HEK293T (cell line): Measurements from ENCODE around the gene BMF.
"Not testable (repeated sequence)": the region's sequence is repeated elsewhere in the genome, so short reads cannot be mapped to it uniquely, and the experiment has no call there.

Experiments used
- CTCF ChIA-PET: fragments of 350-600 bp; formaldehyde crosslinking; extraction: SDS; loops from one replicate; lab custom pipeline; 2021; ENCODE audit warnings: antibody characterized with exemption, inconsistent platforms; lab: Yijun Ruan, JAX
- POLR2A ChIA-PET: fragments of 350-600 bp; formaldehyde crosslinking; extraction: SDS; loops from one replicate; lab custom pipeline; 2020; ENCODE audit warnings: antibody characterized with exemption, inconsistent platforms; lab: Yijun Ruan, JAX
- DNase-seq: peaks from one replicate; pipeline ENCODE4 v3.0.0; 2012; ENCODE audit warnings: mixed read lengths; ENCODE audit errors: extremely low spot score
- ARNT ChIP-seq: fragments of 450-650 bp; IDR thresholded peaks from 2 replicates; pipeline ENCODE4 v1.6.1; 2017; ENCODE audit warnings: mild to moderate bottlenecking
- BHLHE40 ChIP-seq: fragments of 450-650 bp; IDR thresholded peaks from 2 replicates; pipeline ENCODE4 v1.6.1; 2016; ENCODE audit warnings: mild to moderate bottlenecking, moderate library complexity, borderline replicate concordance
- CTBP1 ChIP-seq: fragments of 450-650 bp; IDR thresholded peaks from 2 replicates; pipeline ENCODE4 v1.6.1; 2016; ENCODE audit warnings: borderline replicate concordance
- ELF4 ChIP-seq: fragments of 450-650 bp; IDR thresholded peaks from 2 replicates; pipeline ENCODE4 v1.6.1; 2017; ENCODE audit warnings: antibody characterized with exemption
- FOXA1 ChIP-seq: fragments of 450-650 bp; IDR thresholded peaks from 2 replicates; pipeline ENCODE4 v1.6.1; 2016; ENCODE audit warnings: mild to moderate bottlenecking
- FOXK2 ChIP-seq: fragments of 450-650 bp; IDR thresholded peaks from 2 replicates; pipeline ENCODE4 v1.6.1; 2016; ENCODE audit warnings: mild to moderate bottlenecking
- FOXM1 ChIP-seq: fragments of 450-650 bp; IDR thresholded peaks from 2 replicates; pipeline ENCODE4 v1.6.1; 2017; ENCODE audit warnings: mild to moderate bottlenecking, borderline replicate concordance
- HDGF ChIP-seq: fragments of 450-650 bp; IDR thresholded peaks from 2 replicates; pipeline ENCODE4 v1.6.1; 2017; ENCODE audit warnings: antibody characterized with exemption, borderline replicate concordance
- L3MBTL2 ChIP-seq: fragments of 450-650 bp; conservative IDR thresholded peaks from 2 replicates; pipeline ENCODE4 v1.6.1; 2016; ENCODE audit warnings: mild to moderate bottlenecking
- LEF1 ChIP-seq: fragments of 450-650 bp; IDR thresholded peaks from 2 replicates; pipeline ENCODE4 v1.6.1; 2017; ENCODE audit warnings: mild to moderate bottlenecking, borderline replicate concordance
- NFRKB ChIP-seq: fragments of 450-650 bp; IDR thresholded peaks from 2 replicates; pipeline ENCODE4 v1.6.1; 2016; ENCODE audit warnings: mild to moderate bottlenecking, moderate library complexity
- PKNOX1 ChIP-seq: fragments of 450-650 bp; IDR thresholded peaks from 2 replicates; pipeline ENCODE4 v1.6.1; 2016
- SP1 ChIP-seq: fragments of 450-650 bp; IDR thresholded peaks from 2 replicates; pipeline ENCODE4 v1.6.1; 2017
- SUZ12 ChIP-seq: fragments of 450-650 bp; IDR thresholded peaks from 2 replicates; pipeline ENCODE4 v1.6.1; 2016; ENCODE audit warnings: mild to moderate bottlenecking
- TARDBP ChIP-seq: fragments of 450-650 bp; IDR thresholded peaks from 2 replicates; pipeline ENCODE4 v1.6.1; 2016
- ZNF384 ChIP-seq: fragments of 450-650 bp; IDR thresholded peaks from 2 replicates; pipeline ENCODE4 v1.6.1; 2016

Gene BMF

GRCh38 chr15:40150163-40150925 is 41.7 kb upstream of the BMF start:
- TF ChIP-seq CTBP1 (no peak), PKNOX1 (no peak), FOXA1 (no peak), TARDBP (no peak), ELF4 (no peak), NFRKB (no peak), HDGF (no peak), L3MBTL2 (no peak), BHLHE40 (no peak), ZNF384 (no peak), ARNT (no peak), SUZ12 (no peak), FOXK2 (no peak), LEF1 (no peak), SP1 (no peak), FOXM1 (no peak)
- CTCF ChIA-PET: no interaction called here
- DNase-seq: no peak
- POLR2A ChIA-PET: no interaction called here

- POLR2A ChIA-PET: no interaction called here
- no peak for DNase-seq
- no peak for TF ChIP-seq L3MBTL2
- no peak for TF ChIP-seq NFRKB
- TF ChIP-seq FOXM1: no peak
- no peak for TF ChIP-seq FOXK2
- no peak for TF ChIP-seq TARDBP
- no peak for TF ChIP-seq BHLHE40
- no peak for TF ChIP-seq FOXA1
- TF ChIP-seq ELF4: no peak
- TF ChIP-seq HDGF: no peak
- no peak for TF ChIP-seq LEF1
- TF ChIP-seq ARNT: no peak
- TF ChIP-seq CTBP1: no peak
- CTCF ChIA-PET: no interaction called here
These were observed 40.7 kb upstream of the BMF start for GRCh38 chr15:40149339-40149738.

- DNase-seq: no peak
- TF ChIP-seq SUZ12 (no peak), FOXK2 (no peak), ZNF384 (no peak), FOXM1 (no peak), NFRKB (no peak)
- ChIA-PET POLR2A (no interaction called here), CTCF (no interaction called here)
These were observed 37.4 kb upstream of the BMF start for GRCh38 chr15:40146037-40146436.

GRCh38 chr15:40142428-40142827 is 33.7 kb upstream of the BMF start:
- ChIA-PET CTCF (interaction anchor here (0.5 to 1.0 kb wide), 2 partner anchors 10 to 18 kb away, joined by 3 to 6 read pairs; partner anchors contain the start of gene BUB1B), POLR2A (no interaction called here)
- no peak for DNase-seq
- TF ChIP-seq FOXK2: no peak
- no peak for TF ChIP-seq BHLHE40
- TF ChIP-seq L3MBTL2: no peak
- no peak for TF ChIP-seq ARNT
- no peak for TF ChIP-seq ZNF384
- TF ChIP-seq CTBP1: no peak
- TF ChIP-seq TARDBP: no peak
- no peak for TF ChIP-seq NFRKB
- no peak for TF ChIP-seq LEF1
- no peak for TF ChIP-seq HDGF
- TF ChIP-seq FOXA1: no peak
- no peak for TF ChIP-seq FOXM1
- TF ChIP-seq PKNOX1: no peak
- no peak for TF ChIP-seq SUZ12
- TF ChIP-seq SP1: no peak

GRCh38 chr15:40138201-40138570 is 29.5 kb upstream of the BMF start:
- POLR2A ChIA-PET, DNase-seq: not testable (repeated sequence)
- CTCF ChIA-PET: interaction anchor here (0.6 to 0.9 kb wide), 2 partner anchors 34 to 136 kb away, joined by 4 to 5 read pairs; no protein-coding TSS in a partner anchor

GRCh38 chr15:40137303-40138200 is 28.9 kb upstream of the BMF start:
- no peak for DNase-seq
- TF ChIP-seq SP1 (no peak), ELF4 (no peak), ARNT (no peak), TARDBP (no peak), NFRKB (no peak), LEF1 (no peak), FOXK2 (no peak), BHLHE40 (no peak), CTBP1 (no peak), PKNOX1 (no peak), FOXA1 (no peak), L3MBTL2 (no peak), SUZ12 (no peak), HDGF (no peak)
- ChIA-PET CTCF (interaction anchor here (0.6 to 0.9 kb wide), 2 partner anchors 33 to 137 kb away, joined by 4 to 5 read pairs; no protein-coding TSS in a partner anchor), POLR2A (no interaction called here)
